ENCODE data around the gene PLEKHM2.

Gene PLEKHM2

GRCh38 chr1:15742339-15742801 is 58.2 kb downstream of the PLEKHM2 start, which contains the start of gene TMEM82:
TSS of gene TMEM82 (plus strand) at chr1:15742499. CDS start at chr1:15742560, 61 bp downstream.
- DNase-seq = no peak

- DNase-seq = no peak
Measured at GRCh38 chr1:15744122-15744679, 60.1 kb downstream of the PLEKHM2 start.

DNA sequence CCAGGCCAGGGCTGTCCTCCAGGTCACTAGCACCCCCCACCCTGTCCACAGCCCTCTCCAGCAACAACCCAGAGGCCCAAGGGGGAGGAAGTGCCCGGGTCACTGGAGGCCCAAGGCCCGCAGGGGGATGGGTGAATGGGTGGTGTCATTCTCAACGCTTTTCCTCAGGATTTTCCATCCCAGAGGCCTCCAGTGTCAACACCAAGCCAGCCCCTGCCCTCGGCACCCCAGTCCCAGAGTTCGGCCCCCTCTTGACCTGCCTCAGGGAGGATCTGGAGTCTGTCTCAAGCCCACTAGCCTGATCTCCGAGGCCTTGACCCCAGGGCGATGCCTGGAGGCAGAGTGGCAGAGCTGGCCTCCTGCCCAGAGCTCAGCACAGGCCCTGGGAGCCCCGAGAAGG is 63.3 kb downstream of the PLEKHM2 start:
- no peak for DNase-seq

GRCh38 chr1:15748264-15748663 is 64.1 kb downstream of the PLEKHM2 start:
- DNase-seq = no peak

GRCh38 chr1:15748690-15749398 is 64.7 kb downstream of the PLEKHM2 start:
- DNase-seq = no peak

GRCh38 chr1:15749399-15750291 is 65.5 kb downstream of the PLEKHM2 start:
- DNase-seq = no peak

DNA sequence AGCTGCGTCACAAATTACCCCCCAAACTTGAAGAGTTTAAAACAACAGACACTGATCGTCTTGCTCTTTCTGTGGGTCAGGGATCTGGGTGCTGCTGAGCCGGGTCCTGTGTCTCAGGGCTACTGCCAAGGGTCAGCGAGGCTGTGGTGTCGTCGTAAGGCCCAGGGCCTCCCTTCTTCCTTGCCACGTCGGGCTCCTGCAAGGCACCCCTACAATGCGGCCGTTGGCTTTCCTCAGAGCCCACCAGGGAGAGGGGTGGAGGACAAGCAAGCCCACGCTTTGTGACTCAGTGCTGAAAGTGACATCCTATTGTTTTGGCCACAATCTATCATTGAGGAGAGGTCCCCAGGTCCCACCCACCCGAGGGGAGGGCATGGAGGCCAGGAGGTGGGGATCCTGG is 66.8 kb downstream of the PLEKHM2 start:
- no peak for DNase-seq

GRCh38 chr1:15751717-15752116 is 67.6 kb downstream of the PLEKHM2 start:
- no peak for DNase-seq

DNA sequence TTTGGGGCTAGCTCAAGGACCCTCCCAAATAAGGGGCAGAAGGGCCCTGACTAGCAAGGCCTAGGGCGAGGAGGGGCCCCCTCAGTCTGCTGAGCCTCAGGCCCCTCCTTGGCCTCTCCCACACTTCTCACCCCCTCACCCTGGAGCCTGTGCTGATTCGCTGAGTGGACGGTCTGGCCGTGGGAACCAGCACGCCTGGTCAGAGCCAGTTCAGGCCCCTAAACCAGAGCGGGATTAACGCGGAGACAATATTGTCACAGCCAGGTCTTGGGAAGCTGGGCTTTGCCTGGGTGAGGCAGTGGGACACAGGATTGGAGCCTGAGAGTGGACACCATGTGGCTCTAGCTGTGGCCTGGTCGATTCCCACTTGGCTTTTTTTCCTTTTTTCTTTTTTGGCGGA is 69.7 kb downstream of the PLEKHM2 start:
- no peak for DNase-seq

GRCh38 chr1:15755021-15755645 is 71.0 kb downstream of the PLEKHM2 start:
- no peak for DNase-seq

DNA sequence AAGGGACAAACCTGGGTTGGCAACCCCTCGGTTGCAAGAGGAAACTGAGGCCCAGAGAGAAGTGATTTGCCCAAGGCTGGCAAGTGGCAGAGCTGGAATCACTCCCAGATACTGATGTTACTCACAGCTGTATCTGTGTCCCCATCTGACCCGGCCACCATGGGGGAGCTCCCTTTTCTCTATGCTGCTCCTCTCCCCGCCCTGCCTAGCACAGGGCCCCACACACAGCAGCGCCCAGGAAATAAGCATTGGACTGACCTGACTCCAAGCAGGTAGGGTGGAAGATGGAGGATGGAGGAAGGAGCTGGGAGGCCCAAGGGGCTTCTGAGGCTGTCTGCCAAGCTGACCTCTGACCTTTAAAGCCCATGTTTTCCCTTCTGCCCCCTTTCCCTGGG is 71.5 kb downstream of the PLEKHM2 start:
- DNase-seq = no peak

DNA sequence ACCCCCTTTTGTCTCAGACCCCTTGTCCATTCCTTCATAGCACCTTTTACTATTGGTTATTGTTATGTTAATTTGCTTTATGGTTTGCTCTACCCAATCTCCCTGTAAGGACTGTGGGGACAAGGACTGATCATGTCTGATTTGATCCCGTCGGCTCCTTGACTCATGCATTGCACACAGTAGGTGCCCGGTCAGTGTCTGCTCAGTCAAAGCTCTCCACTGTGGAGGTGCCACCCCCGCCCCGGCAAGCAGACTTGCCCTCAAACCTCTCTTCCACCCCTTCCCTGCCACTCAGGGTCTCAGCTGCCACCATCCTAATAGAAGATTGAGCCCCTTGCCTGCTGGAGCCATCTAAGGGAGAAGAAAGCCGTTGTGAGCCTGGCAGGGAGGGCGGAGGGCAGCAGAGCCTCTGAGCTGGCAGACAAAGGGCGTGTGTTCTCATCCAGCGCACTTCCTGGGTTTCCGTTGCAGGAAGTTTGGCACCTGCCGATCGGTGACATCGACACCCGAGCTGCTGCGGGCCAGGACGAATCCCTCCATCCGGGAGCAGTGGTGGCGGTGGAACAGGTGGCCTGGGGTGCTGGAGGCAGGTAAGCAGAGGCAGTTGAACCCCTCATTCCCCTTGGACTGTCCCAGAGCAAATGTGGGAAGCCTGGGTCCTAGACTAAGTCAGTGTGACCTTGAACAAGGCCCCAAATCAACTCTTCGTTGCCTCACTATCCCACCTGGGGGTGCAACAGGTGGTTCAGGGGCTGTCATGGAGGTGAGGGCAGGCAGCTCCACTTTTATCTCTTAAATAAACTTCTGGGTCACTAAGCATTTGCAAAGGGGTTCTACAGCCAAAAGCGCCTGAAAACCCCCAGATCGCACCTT is 72.3 kb downstream of the PLEKHM2 start:
- DNase-seq = no peak

DNA sequence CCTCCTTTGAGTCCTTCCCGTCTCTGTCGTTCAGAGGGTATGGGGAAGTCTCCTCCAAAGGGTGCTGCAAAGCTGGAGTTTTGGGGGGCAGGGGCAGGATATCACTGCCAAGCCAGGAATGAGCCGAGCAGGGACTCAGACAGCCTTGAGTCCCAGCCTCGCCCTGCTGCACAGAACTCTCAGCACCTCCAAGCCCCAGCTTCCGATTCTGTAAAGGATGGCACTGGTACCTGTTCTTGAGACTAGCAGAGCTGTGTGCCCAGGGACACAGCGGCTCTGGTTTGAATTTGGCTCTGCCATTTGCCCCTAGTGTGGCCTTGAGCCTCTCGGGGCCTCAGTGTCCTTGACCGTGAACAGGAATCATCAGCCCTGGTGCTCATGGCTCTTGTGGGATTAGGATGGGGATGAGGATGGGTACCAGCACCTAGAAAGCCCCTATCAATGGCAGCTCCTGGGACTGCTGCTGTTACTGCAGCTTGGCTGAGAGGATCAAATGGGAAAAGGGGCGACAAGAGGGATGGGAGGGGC is 73.0 kb downstream of the PLEKHM2 start:
- DNase-seq = no peak

- DNase-seq = no peak
Measured at GRCh38 chr1:15757575-15758342, 73.6 kb downstream of the PLEKHM2 start.

GRCh38 chr1:15758343-15758931 is 74.3 kb downstream of the PLEKHM2 start, which contains the start of gene FBLIM1:
TSS of gene FBLIM1 (plus strand) at chr1:15758795. CDS start at chr1:15764984, 6,189 bp downstream.
- no peak for DNase-seq

GRCh38 chr1:15758953-15759661 is 75.0 kb downstream of the PLEKHM2 start:
- DNase-seq = no peak

GRCh38 chr1:15760520-15761211 is 76.5 kb downstream of the PLEKHM2 start:
- DNase-seq = no peak

GRCh38 chr1:15761366-15762128 is 77.4 kb downstream of the PLEKHM2 start:
- no peak for DNase-seq
